Breast epithelium (tissue), 3 donors: Measurements from ENCODE around the gene TEF.

Source experiments
- CTCF ChIP-seq, 3 donors: fragments of 450-650 bp; IDR thresholded peaks; one replicate each; pipeline ENCODE4 v1.5.1; 2016 to 2017; ENCODE audit warnings: antibody characterized with exemption in 3 of 3, mild to moderate bottlenecking in 3 of 3, moderate library complexity in 3 of 3
- POLR2A ChIP-seq: fragments of 450-650 bp; IDR thresholded peaks from one replicate; pipeline ENCODE4 v1.6.1; 2016; ENCODE audit warnings: antibody characterized with exemption, mild to moderate bottlenecking, moderate library complexity

GRCh38 chr22:41403532-41404318 lies 22.0 kb downstream of the TEF start:
- TF ChIP-seq CTCF (IDR thresholded peaks at IDR 0.05) (peak; percentile 83 to 98 (median 96)), POLR2A (no peak)
